GM23338 (cell line): ENCODE results near the gene FILIP1L. TPM values are rescaled to one million over a fixed set of nuclear protein-coding genes. Genes with fewer than 3 reads are reported as not detected.
A peak's percentile ranks its signal among the peaks of the same experiment; 100 is the strongest.

ENCODE experiments used
- ATAC-seq: fragments of 200-7000 bp; cut with Tn5 transposase; 3 replicates; pipeline ENCODE4 v1.9.1; 2020
- DNase-seq: peaks from one replicate; pipeline ENCODE4 v3.0.0-alpha.2; 2015; ENCODE audit warnings: low spot score
- H2AFZ ChIP-seq: fragments of 200-600 bp; sonication (generic); 2 replicates; pipeline ENCODE4 v1.8.0; 2016; ENCODE audit warnings: antibody characterized with exemption, mild to moderate bottlenecking, moderate library complexity
- H3F3A ChIP-seq: fragments of 200-600 bp; sonication (generic); replicated peaks from 2 replicates; pipeline ENCODE4 v1.8.0; 2017; ENCODE audit warnings: antibody characterized with exemption, mixed run types, low read depth
- H3K27ac ChIP-seq: fragments of 200-600 bp; sonication (generic); 2 replicates; pipeline ENCODE4 v1.6.1; 2016; ENCODE audit warnings: low read depth
- H3K27me3 ChIP-seq: fragments of 200-600 bp; sonication (generic); 2 replicates; pipeline ENCODE4 v1.8.0; 2016; ENCODE audit warnings: mild to moderate bottlenecking, mixed run types, moderate library complexity; ENCODE audit not compliant: insufficient read depth
- H3K36me3 ChIP-seq: fragments of 200-600 bp; sonication (generic); 2 replicates; pipeline ENCODE4 v1.8.0; 2016; ENCODE audit warnings: mild to moderate bottlenecking; ENCODE audit not compliant: insufficient read depth
- H3K4me1 ChIP-seq: fragments of 200-600 bp; sonication (generic); 2 replicates; pipeline ENCODE4 v1.8.0; 2016; ENCODE audit warnings: mild to moderate bottlenecking, moderate library complexity; ENCODE audit not compliant: insufficient read depth
- H3K4me2 ChIP-seq: fragments of 200-600 bp; sonication (generic); 2 replicates; pipeline ENCODE4 v1.7.1; 2017; ENCODE audit warnings: mixed run types
- H3K4me3 ChIP-seq: fragments of 200-600 bp; sonication (generic); 2 replicates; pipeline ENCODE4 v1.6.1; 2016; ENCODE audit warnings: mixed run types
- H3K79me2 ChIP-seq: fragments of 200-600 bp; sonication (generic); replicated peaks from 2 replicates; pipeline ENCODE4 v1.8.0; 2017; ENCODE audit warnings: mild to moderate bottlenecking; ENCODE audit not compliant: insufficient read depth
- H3K9me2 ChIP-seq: fragments of 200-600 bp; sonication (generic); 2 replicates; pipeline ENCODE4 v1.8.0; 2017; ENCODE audit not compliant: insufficient read depth
- H4K20me1 ChIP-seq: fragments of 200-600 bp; sonication (generic); replicated peaks from 2 replicates; pipeline ENCODE4 v1.8.0; 2017; ENCODE audit warnings: mild to moderate bottlenecking; ENCODE audit not compliant: insufficient read depth
- H3K27ac Mint-ChIP-seq: 2 replicates; pipeline ENCODE4 v1.8.0; 2020; ENCODE audit warnings: inconsistent platforms, mild to moderate bottlenecking, moderate library complexity, mixed read lengths
- H3K27me3 Mint-ChIP-seq: 3 replicates; pipeline ENCODE4 v1.8.0; 2022; ENCODE audit warnings: low read depth, mild to moderate bottlenecking, moderate library complexity, mixed read lengths, inconsistent platforms; ENCODE audit not compliant: insufficient read depth, poor library complexity
- H3K36me3 Mint-ChIP-seq: 3 replicates; pipeline ENCODE4 v1.8.0; 2021; ENCODE audit warnings: low read depth, mild to moderate bottlenecking, inconsistent platforms, moderate library complexity, mixed read lengths
- H3K4me1 Mint-ChIP-seq: 3 replicates; pipeline ENCODE4 v1.8.0; 2020; ENCODE audit warnings: mild to moderate bottlenecking, inconsistent platforms, mixed read lengths
- H3K4me3 Mint-ChIP-seq: 3 replicates; pipeline ENCODE4 v1.8.0; 2021; ENCODE audit warnings: moderate library complexity, mild to moderate bottlenecking, inconsistent platforms, mixed read lengths
- H3K9me3 Mint-ChIP-seq: 3 replicates; pipeline ENCODE4 v1.8.0; 2020; ENCODE audit warnings: moderate library complexity, mild to moderate bottlenecking, inconsistent platforms, mixed read lengths
- CREB1 ChIP-seq: fragments of 250-450 bp; sonication (Bioruptor Pico); IDR thresholded peaks from 2 replicates; pipeline ENCODE4 v1.5.0; 2020; ENCODE audit warnings: low read depth, mild to moderate bottlenecking, moderate library complexity
- ETS1 ChIP-seq: IDR thresholded peaks from 2 replicates; pipeline ENCODE4 v1.6.1; 2016; ENCODE audit warnings: antibody characterized with exemption
- EZH2phosphoT487 ChIP-seq: fragments of 200-600 bp; sonication (generic); IDR thresholded peaks from one replicate; pipeline ENCODE4 v1.8.1; 2018; ENCODE audit warnings: antibody characterized with exemption; ENCODE audit not compliant: unreplicated experiment
- JUNB ChIP-seq: IDR thresholded peaks from one replicate; pipeline ENCODE4 v1.6.1; 2016; ENCODE audit warnings: antibody characterized with exemption; ENCODE audit not compliant: unreplicated experiment
- NANOG ChIP-seq: IDR thresholded peaks from 2 replicates; pipeline ENCODE4 v1.6.1; 2016; ENCODE audit warnings: antibody characterized with exemption, borderline replicate concordance
- STAT1 ChIP-seq: IDR thresholded peaks from one replicate; pipeline ENCODE4 v1.6.1; 2016; ENCODE audit warnings: antibody characterized with exemption; ENCODE audit not compliant: unreplicated experiment
- ZNF114 ChIP-seq: fragments of 250-450 bp; sonication (Bioruptor Pico); IDR thresholded peaks from 2 replicates; pipeline ENCODE4 v1.5.0; 2020; ENCODE audit warnings: mild to moderate bottlenecking, moderate library complexity
- ZNF331 ChIP-seq: fragments of 250-450 bp; sonication (Bioruptor Pico); IDR thresholded peaks from 2 replicates; pipeline ENCODE4 v1.5.0; 2020; ENCODE audit warnings: low read depth, mild to moderate bottlenecking, moderate library complexity
- polyA plus RNA-seq: library from polyadenylated mRNA; unstranded; fragments of >200 nt; fragmentation: Nextera tagmentation; extraction: Ambion mirVana; gene quantifications from 2 replicates; pipeline ENCODE4 v1.2.1, GENCODE V29; 2016
- total RNA-seq: library from RNA; depleted of rRNA; stranded (reverse); fragments of >200 nt; shearing (Covaris generic); gene quantifications from 2 replicates; pipeline ENCODE4 v1.2.3, GENCODE V29; 2014
- TF ChIP-seq, protein P1 (sequence below), 2 experiments: fragments of 200-600 bp in 1 of 2; sonication (generic) in 1 of 2; conservative IDR thresholded peaks; 2 replicates each; pipeline versions ENCODE4 v1.5.1 to v1.6.1; 2016 to 2017; ENCODE audit warnings: antibody characterized with exemption in 2 of 2, low read depth in 2 of 2, mild to moderate bottlenecking in 2 of 2, moderate library complexity in 1 of 2

Gene FILIP1L
- total and polyA plus RNA-seq, 2 experiments from 2014 or later, result 1.6 TPM; not detected in 1

DNA sequence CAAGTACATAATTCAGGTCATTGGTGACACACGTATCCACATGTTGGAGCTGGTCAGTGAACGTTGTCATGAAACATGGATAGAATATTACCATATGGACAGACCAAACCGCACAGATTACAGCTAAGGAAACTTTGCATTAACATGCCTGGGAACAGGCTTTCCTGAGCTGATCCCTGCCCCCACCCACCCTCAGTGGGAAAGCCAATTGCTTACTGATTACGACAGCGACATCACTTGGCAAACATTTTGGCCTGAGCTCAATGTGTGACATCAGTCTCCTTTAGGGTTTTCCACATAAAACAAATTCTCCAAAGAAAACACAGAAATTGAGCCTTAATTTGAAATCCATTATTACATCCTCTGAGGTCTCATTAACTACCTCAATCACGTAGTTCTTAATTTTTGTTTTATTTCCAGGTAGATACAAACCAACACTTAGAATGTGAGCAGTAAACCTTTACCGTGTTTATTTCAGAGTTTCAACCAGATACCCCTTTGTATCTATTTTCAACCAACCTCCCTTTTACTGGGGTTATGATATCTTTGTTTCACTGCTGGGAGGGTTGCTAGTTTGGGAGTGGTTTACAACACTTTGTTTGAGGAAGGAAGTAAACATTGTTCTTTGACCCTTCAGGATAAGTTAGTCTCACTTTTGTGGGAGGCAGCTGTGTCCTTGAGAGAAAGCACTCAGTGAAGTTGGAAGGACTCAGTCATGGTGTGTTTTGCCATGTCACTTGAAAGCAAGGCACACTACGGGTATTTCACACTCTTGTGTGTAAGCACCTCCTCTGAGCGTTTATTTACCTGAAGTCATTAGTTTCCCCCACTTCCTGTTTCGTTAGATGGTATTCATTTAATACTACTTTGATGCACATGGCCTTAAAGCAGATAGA lies 193.6 kb downstream of the FILIP1L start:
- ATAC-seq (peak; percentile 84), DNase-seq (peak; percentile 50)
- peak overlapping the region; percentile 70 for H3K27ac ChIP-seq
- Mint-ChIP-seq H3K4me3 (no peak overlapping the region), H3K27ac (peak overlapping the region; percentile 89), H3K4me1 (peaks cover 36% of the 10 kb centered on the region), H3K9me3 (no peaks in the 10 kb centered on the region; the same call in 2 of the 3 replicates), H3K27me3 (no peaks in the 10 kb centered on the region), H3K36me3 (no peaks in the 10 kb centered on the region; the same call in 2 of the 3 replicates)
- no peak overlapping the region for H2AFZ ChIP-seq
- H3K27me3 ChIP-seq, result no peaks in the 10 kb centered on the region
- H3K36me3 ChIP-seq, result no peaks in the 10 kb centered on the region
- TF ChIP-seq, protein P1, sequence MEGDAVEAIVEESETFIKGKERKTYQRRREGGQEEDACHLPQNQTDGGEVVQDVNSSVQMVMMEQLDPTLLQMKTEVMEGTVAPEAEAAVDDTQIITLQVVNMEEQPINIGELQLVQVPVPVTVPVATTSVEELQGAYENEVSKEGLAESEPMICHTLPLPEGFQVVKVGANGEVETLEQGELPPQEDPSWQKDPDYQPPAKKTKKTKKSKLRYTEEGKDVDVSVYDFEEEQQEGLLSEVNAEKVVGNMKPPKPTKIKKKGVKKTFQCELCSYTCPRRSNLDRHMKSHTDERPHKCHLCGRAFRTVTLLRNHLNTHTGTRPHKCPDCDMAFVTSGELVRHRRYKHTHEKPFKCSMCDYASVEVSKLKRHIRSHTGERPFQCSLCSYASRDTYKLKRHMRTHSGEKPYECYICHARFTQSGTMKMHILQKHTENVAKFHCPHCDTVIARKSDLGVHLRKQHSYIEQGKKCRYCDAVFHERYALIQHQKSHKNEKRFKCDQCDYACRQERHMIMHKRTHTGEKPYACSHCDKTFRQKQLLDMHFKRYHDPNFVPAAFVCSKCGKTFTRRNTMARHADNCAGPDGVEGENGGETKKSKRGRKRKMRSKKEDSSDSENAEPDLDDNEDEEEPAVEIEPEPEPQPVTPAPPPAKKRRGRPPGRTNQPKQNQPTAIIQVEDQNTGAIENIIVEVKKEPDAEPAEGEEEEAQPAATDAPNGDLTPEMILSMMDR (conservative IDR thresholded peaks at IDR 0.05; ENCODE audit: low read depth in 2 of 2), result peak in 1 of 2 experiments; percentile 11; a peak in 1 of 4 replicates
- TF ChIP-seq ETS1, result no peak
- peak overlapping the region; percentile 17 for H3K4me2 ChIP-seq
- H3K79me2 ChIP-seq, result peaks cover 5% of the 10 kb centered on the region
- H3K4me1 ChIP-seq, result peaks cover 37% of the 10 kb centered on the region
- H3K9me2 ChIP-seq, result no peaks in the 10 kb centered on the region
- no peaks in the 10 kb centered on the region for H3F3A ChIP-seq
- H3K4me3 ChIP-seq, result no peak overlapping the region
- H4K20me1 ChIP-seq, result no peaks in the 10 kb centered on the region

DNA sequence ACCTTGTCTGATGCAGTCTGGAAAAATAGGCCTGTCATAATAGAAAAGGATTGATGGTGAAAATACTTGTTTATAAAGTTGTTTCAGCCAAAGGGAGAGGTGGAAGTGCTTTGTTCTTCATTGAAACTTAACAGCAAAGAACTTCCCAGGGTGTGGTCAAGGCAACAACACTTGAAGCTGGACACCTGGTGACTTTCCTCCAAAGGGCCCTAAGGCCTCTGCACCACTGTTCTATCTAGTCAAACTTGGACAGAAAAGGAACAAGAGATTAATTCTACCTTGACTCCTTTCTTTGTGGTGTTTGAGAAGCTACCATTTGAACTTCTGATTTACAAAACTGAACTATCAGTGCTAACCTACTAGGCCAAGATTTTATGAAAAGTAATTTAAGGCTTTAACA lies 194.6 kb downstream of the FILIP1L start:
- no peaks in the 10 kb centered on the region; the same call in 2 of the 3 replicates for H3K9me3 Mint-ChIP-seq
- Histone ChIP-seq H3K4me2 (peak overlapping the region; percentile 17), H3K9me2 (no peaks in the 10 kb centered on the region), H3K4me3 (no peak overlapping the region), H3K4me1 (peaks cover 27% of the 10 kb centered on the region), H4K20me1 (no peaks in the 10 kb centered on the region), H3K79me2 (peaks cover 5% of the 10 kb centered on the region), H3K27ac (0 out of 2 replicates have a peak overlapping the region, but pooled peaks have one; percentile 8), H2AFZ (no peak overlapping the region), H3K27me3 (no peaks in the 10 kb centered on the region), H3K36me3 (no peaks in the 10 kb centered on the region), H3F3A (no peaks in the 10 kb centered on the region)
- H3K4me3 Mint-ChIP-seq, result no peak overlapping the region
- DNase-seq (no peak), ATAC-seq (peak; percentile 36; the same call in 2 of the 3 replicates)
- no peaks in the 10 kb centered on the region; the same call in 2 of the 3 replicates for H3K36me3 Mint-ChIP-seq
- TF ChIP-seq, protein P1 (conservative IDR thresholded peaks at IDR 0.05; ENCODE audit: low read depth in 2 of 2), result no peak
- TF ChIP-seq NANOG, result no peak
- TF ChIP-seq CREB1, result no peak
- no peak for TF ChIP-seq STAT1
- TF ChIP-seq JUNB, result no peak
- TF ChIP-seq ZNF331 (CRISPR knock-in tag), result no peak
- TF ChIP-seq ETS1, result no peak
- TF ChIP-seq EZH2phosphoT487, result no peak
- TF ChIP-seq ZNF114 (CRISPR knock-in tag), result no peak
- H3K4me1 Mint-ChIP-seq, result peaks cover 33% of the 10 kb centered on the region
- no peak overlapping the region for H3K27ac Mint-ChIP-seq
- no peaks in the 10 kb centered on the region for H3K27me3 Mint-ChIP-seq
